ENCODE data around the gene WNT8B. TPM values are rescaled to one million over a fixed set of nuclear protein-coding genes. Genes with fewer than 3 reads are reported as not detected.
A peak's percentile ranks its signal among the peaks of the same experiment; 100 is the strongest.

The WNT8B gene
- total RNA-seq, 1 experiment from 2014 or later, result 0.14 TPM

GRCh38 chr10:100515612-100516011 lies 52.8 kb downstream of the WNT8B start:
- peaks cover 10% of the 10 kb centered on the region for H3K4me1 ChIP-seq
- intact Hi-C loops (cut with micrococcal nuclease; ENCODE audit: unreplicated experiment), result no loop called here
- POLR2A ChIA-PET, result no interaction called here
- BruUV-seq (replicated peaks), result no TSS peak
- DNase-seq, result no peak
- CTCF ChIA-PET, result interaction anchor here (1.9 kb wide), 1 partner anchor 20 kb away, joined by 6 read pairs; the partner anchor contains the start of gene HIF1AN
- H3K4me3 ChIP-seq (ENCODE audit: low read depth, low read length), result no peak overlapping the region
- no peaks in the 10 kb centered on the region for H3K36me3 ChIP-seq (ENCODE audit: control insufficient read depth, insufficient read depth, low read length)
- no peak overlapping the region for H3K27ac Mint-ChIP-seq (ENCODE audit: unreplicated experiment)
- H3K4me1 Mint-ChIP-seq (ENCODE audit: low read depth, unreplicated experiment), result no peaks in the 10 kb centered on the region
- no peak overlapping the region for H3K4me3 Mint-ChIP-seq (ENCODE audit: unreplicated experiment)
- no peaks in the 10 kb centered on the region for H3K36me3 Mint-ChIP-seq (ENCODE audit: insufficient read depth, unreplicated experiment)
- no peaks in the 10 kb centered on the region for H3K9me3 Mint-ChIP-seq (ENCODE audit: unreplicated experiment)
- H3K27me3 ChIP-seq (replicated peaks; ENCODE audit: control insufficient read depth, insufficient read depth, low read length), result no peaks in the 10 kb centered on the region
- H3K9me3 ChIP-seq, result no peaks in the 10 kb centered on the region
- H3K27me3 Mint-ChIP-seq (ENCODE audit: insufficient read depth, unreplicated experiment), result no peaks in the 10 kb centered on the region
- no peak for TF ChIP-seq CTCF (IDR thresholded peaks at IDR 0.05; ENCODE audit: insufficient read depth in 1 of 2, low read depth in 1 of 2, low read length in 1 of 2, severe bottlenecking in 1 of 2, unreplicated experiment in 1 of 2)

GRCh38 chr10:100516847-100517246 lies 54.0 kb downstream of the WNT8B start:
- ChIA-PET POLR2A (interaction anchor here (0.6 kb wide), 1 partner anchor 858 kb away, joined by 4 read pairs; the partner anchor contains the start of gene ENTPD7), CTCF (interaction anchor here (0.7 to 1.9 kb wide), 3 partner anchors 19 to 362 kb away, joined by 3 to 10 read pairs (median 6); partner anchors contain the start of gene HIF1AN)
- Mint-ChIP-seq H3K36me3 (ENCODE audit: insufficient read depth, unreplicated experiment) (no peaks in the 10 kb centered on the region), H3K4me1 (ENCODE audit: low read depth, unreplicated experiment) (no peaks in the 10 kb centered on the region), H3K27me3 (ENCODE audit: insufficient read depth, unreplicated experiment) (no peaks in the 10 kb centered on the region), H3K9me3 (ENCODE audit: unreplicated experiment) (no peaks in the 10 kb centered on the region), H3K4me3 (ENCODE audit: unreplicated experiment) (no peak overlapping the region), H3K27ac (ENCODE audit: unreplicated experiment) (no peak overlapping the region)
- no peak for TF ChIP-seq CTCF (IDR thresholded peaks at IDR 0.05; ENCODE audit: insufficient read depth in 1 of 2, low read depth in 1 of 2, low read length in 1 of 2, severe bottlenecking in 1 of 2, unreplicated experiment in 1 of 2)
- DNase-seq, result no peak
- BruUV-seq (replicated peaks), result no TSS peak
- Histone ChIP-seq H3K27me3 (replicated peaks; ENCODE audit: control insufficient read depth, insufficient read depth, low read length) (no peaks in the 10 kb centered on the region), H3K36me3 (ENCODE audit: control insufficient read depth, insufficient read depth, low read length) (no peaks in the 10 kb centered on the region), H3K4me1 (peaks cover 10% of the 10 kb centered on the region), H3K4me3 (ENCODE audit: low read depth, low read length) (no peak overlapping the region), H3K9me3 (no peaks in the 10 kb centered on the region)
- intact Hi-C loops (cut with micrococcal nuclease; ENCODE audit: unreplicated experiment), result no loop called here

GRCh38 chr10:100518761-100519241 lies 56.0 kb downstream of the WNT8B start:
- intact Hi-C loops (cut with micrococcal nuclease; ENCODE audit: unreplicated experiment), result loop anchor here (1.0 kb wide), 1 partner anchor 86 kb away; no protein-coding TSS in a partner anchor
- ChIA-PET POLR2A (interaction anchor here (0.8 to 1.1 kb wide), 2 partner anchors 17 kb away, joined by 3 to 11 read pairs; partner anchors contain the start of gene HIF1AN), CTCF (interaction anchor here (0.5 to 2.0 kb wide), 38 partner anchors 8 to 370 kb away, joined by 3 to 49 read pairs (median 4); partner anchors contain the start of genes HIF1AN, NDUFB8 and SCD)
- BruUV-seq (replicated peaks), result no TSS peak
- Histone ChIP-seq H3K4me1 (no peaks in the 10 kb centered on the region), H3K36me3 (ENCODE audit: control insufficient read depth, insufficient read depth, low read length) (no peaks in the 10 kb centered on the region; the same call in 1 of the 2 replicates), H3K4me3 (ENCODE audit: low read depth, low read length) (no peak overlapping the region), H3K27me3 (replicated peaks; ENCODE audit: control insufficient read depth, insufficient read depth, low read length) (no peaks in the 10 kb centered on the region), H3K9me3 (no peaks in the 10 kb centered on the region)
- no peaks in the 10 kb centered on the region for H3K27me3 Mint-ChIP-seq (ENCODE audit: insufficient read depth, unreplicated experiment)
- no peak overlapping the region for H3K4me3 Mint-ChIP-seq (ENCODE audit: unreplicated experiment)
- H3K36me3 Mint-ChIP-seq (ENCODE audit: insufficient read depth, unreplicated experiment), result peaks cover 2% of the 10 kb centered on the region
- peak; percentile 58 to 70 for TF ChIP-seq CTCF (IDR thresholded peaks at IDR 0.05; ENCODE audit: insufficient read depth in 1 of 2, low read depth in 1 of 2, low read length in 1 of 2, severe bottlenecking in 1 of 2, unreplicated experiment in 1 of 2)
- H3K4me1 Mint-ChIP-seq (ENCODE audit: low read depth, unreplicated experiment), result no peaks in the 10 kb centered on the region
- no peaks in the 10 kb centered on the region for H3K9me3 Mint-ChIP-seq (ENCODE audit: unreplicated experiment)
- H3K27ac Mint-ChIP-seq (ENCODE audit: unreplicated experiment), result no peak overlapping the region
- DNase-seq, result peak; percentile 52 to 66

Data from Caco-2 (cell line).